ENCODE data around the gene AGFG1.

DNA sequence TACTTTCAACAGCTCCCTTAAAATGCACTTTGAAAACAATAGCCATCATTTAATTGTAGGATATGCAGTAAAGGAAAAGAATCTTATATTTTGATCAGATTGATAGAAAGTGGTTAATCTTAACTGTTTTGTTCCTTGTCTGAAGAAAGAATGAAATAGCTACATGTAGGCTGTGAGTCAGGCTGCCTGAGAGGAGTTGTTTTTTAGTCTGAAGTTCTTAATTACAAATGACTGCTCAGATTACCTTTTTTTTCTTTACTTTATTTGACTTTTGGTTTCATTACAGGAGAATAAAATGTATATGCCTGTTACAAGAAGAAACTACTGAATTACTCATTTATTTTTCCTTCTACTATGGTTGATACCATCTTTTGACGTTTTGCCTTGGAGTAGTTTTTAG is 56.8 kb downstream of the AGFG1 start:
- TF ChIP-seq CTCF (IDR thresholded peaks at IDR 0.05 in 4 of 5, conservative IDR thresholded peaks at IDR 0.05 in 1 of 5) (no peak), POLR2A (IDR thresholded peaks at IDR 0.05) (no peak)

All from gastrocnemius medialis (tissue), 4 donors.